Measurements from ENCODE around the gene CENPM. TPM values are rescaled to one million over a fixed set of nuclear protein-coding genes. Genes with fewer than 3 reads are reported as not detected.

Gene CENPM
- total and polyA plus RNA-seq, 7 donors, result 0.52 to 2.3 (median 1.1) TPM; not detected in 1

DNA sequence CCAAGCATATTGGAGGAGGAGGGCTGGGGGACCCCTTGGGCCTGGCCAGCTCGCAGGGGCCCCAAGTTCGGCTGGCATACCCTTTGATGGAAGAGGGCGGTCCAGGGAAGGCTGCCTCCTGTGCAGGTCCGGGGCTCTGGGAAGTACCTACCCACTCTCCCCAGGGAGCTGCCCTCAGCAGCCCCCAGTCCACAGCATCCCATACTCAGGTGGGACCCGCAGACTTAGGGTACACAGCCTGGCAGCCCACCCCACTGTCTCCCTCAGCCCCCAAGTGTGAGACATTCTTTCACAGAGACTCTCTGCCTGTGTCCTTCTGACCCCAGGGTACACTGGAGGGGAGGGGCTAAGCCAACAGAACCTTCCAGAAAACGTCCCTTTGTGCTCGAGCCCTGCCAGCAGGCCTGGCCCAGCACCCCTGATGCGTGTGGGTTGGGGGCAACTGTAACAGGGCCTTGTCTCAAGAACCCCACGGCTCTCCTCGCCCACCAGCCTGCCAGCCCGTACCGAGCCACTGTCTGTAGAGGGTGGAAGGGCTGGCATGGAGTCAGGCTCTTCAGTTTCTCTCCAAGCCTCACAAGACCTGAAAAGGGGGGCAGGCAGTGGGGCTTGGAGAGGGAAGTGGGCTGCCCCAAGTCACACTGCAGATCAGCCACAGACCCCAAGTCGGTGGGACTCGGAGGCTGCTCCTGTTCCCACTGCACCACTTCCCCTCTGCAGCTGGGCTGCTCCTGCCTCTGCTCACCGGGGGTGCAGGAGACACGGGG, 13.4 kb downstream of the CENPM start:
- no peak overlapping the region for H3K4me3 ChIP-seq
- H3K36me3 ChIP-seq (ENCODE audit: insufficient read depth in 1 of 2, low read depth in 1 of 2), result no peaks in the 10 kb centered on the region
- no peaks in the 10 kb centered on the region for H3K27me3 ChIP-seq (ENCODE audit: insufficient read depth in 3 of 3, low read length in 2 of 3)
- TF ChIP-seq, protein P1, sequence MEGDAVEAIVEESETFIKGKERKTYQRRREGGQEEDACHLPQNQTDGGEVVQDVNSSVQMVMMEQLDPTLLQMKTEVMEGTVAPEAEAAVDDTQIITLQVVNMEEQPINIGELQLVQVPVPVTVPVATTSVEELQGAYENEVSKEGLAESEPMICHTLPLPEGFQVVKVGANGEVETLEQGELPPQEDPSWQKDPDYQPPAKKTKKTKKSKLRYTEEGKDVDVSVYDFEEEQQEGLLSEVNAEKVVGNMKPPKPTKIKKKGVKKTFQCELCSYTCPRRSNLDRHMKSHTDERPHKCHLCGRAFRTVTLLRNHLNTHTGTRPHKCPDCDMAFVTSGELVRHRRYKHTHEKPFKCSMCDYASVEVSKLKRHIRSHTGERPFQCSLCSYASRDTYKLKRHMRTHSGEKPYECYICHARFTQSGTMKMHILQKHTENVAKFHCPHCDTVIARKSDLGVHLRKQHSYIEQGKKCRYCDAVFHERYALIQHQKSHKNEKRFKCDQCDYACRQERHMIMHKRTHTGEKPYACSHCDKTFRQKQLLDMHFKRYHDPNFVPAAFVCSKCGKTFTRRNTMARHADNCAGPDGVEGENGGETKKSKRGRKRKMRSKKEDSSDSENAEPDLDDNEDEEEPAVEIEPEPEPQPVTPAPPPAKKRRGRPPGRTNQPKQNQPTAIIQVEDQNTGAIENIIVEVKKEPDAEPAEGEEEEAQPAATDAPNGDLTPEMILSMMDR (IDR thresholded peaks at IDR 0.05), result no peak
- H3K9me3 ChIP-seq, result no peaks in the 10 kb centered on the region
- intact Hi-C loops (cut with DNase I), result no loop called here
- no peak for DNase-seq
- no peaks in the 10 kb centered on the region for H3K4me1 ChIP-seq
- ATAC-seq, result no peak
- WGBS, 3 donors, result 82 to 90% (median 85%) methylated on average over 16 of the region's 16 CpGs
- no peak overlapping the region for H3K27ac ChIP-seq

DNA sequence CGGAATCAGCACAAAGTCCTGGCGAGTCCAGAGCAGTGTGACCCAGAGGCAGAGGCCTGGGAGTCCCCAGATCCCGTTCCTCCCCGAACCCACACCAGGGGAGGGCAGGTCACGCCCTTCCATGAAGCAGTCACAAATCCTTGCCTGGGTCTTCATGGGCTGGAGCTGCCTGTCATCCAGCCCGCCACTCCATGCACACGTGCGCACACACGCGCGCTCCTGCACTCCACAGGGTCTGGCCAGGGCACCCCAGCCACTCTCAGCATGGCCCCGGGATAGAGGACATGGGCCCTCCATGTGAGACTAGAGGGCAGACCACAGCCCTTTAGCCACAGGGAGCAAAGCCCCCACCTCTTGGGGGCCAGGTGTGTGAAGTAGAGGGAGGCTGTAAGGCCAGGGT, 14.6 kb downstream of the CENPM start:
- Histone ChIP-seq H3K27ac (no peak overlapping the region), H3K4me3 (no peak overlapping the region), H3K27me3 (ENCODE audit: insufficient read depth in 3 of 3, low read length in 2 of 3) (no peaks in the 10 kb centered on the region), H3K36me3 (ENCODE audit: insufficient read depth in 1 of 2, low read depth in 1 of 2) (no peaks in the 10 kb centered on the region), H3K9me3 (no peaks in the 10 kb centered on the region), H3K4me1 (no peaks in the 10 kb centered on the region)
- DNase-seq, result no peak
- intact Hi-C loops (cut with DNase I), result no loop called here
- 93 to 97% (median 95%) methylated on average over 12 of the region's 12 CpGs for WGBS, 3 donors
- no peak for ATAC-seq
- TF ChIP-seq, protein P1 (IDR thresholded peaks at IDR 0.05), result no peak

DNA sequence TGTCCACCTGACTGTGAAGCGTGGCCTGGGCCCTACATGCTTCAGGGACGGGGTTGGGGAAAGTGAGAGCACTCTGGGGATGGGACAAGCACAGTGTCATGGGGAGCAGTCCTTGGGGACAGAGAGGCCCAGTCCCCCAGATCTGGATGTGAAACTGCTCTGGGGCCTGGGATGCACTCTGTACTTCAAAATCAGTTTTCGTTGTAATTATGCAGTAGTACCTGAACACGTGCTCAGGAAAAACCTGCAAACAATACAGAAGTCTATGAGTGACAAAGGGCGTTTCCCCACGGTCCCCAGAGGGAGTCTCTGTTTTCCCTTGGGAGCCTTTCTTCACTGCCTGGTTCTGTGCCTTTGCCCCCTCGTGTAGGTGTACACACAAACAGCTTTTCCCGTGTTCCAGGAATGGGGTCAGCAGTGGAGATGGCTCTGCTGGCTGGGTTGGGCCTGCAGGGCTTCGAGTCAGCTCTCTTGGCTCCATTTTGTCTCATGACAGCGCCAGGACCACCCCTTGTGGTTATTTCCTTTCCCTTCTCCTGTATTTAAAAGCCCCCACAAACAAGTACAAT, 15.2 kb downstream of the CENPM start:
- TF ChIP-seq, protein P1 (IDR thresholded peaks at IDR 0.05), result no peak
- ATAC-seq (no peak), DNase-seq (no peak)
- H3K4me3 ChIP-seq, result no peak overlapping the region
- H3K27me3 ChIP-seq (ENCODE audit: insufficient read depth in 3 of 3, low read length in 2 of 3), result no peaks in the 10 kb centered on the region
- H3K36me3 ChIP-seq (ENCODE audit: insufficient read depth in 1 of 2, low read depth in 1 of 2), result no peaks in the 10 kb centered on the region
- H3K9me3 ChIP-seq, result no peaks in the 10 kb centered on the region
- H3K27ac ChIP-seq, result no peak overlapping the region
- H3K4me1 ChIP-seq, result no peaks in the 10 kb centered on the region
- intact Hi-C loops (cut with DNase I), result no loop called here
- 78 to 83% (median 80%) methylated on average over 10 of the region's 10 CpGs for WGBS, 3 donors

DNA sequence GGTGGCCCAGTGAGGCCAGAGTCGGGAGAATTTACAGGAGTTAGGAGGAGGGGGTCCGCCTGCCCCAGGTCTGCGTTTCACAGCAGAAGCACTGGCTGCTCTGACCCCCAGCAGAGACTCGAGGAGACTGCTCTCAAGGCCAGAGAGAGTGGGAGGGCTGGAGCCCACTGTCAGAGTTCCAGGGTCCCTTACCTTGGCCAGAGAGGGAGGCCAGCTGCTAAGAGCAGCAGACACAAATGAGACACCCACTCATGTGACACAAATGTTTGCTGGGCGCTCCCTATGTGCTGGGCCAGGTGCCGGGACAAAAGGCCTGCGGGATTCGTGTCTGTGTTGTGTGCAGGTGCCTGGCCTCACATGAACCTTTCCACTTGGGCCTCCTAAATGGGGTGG, 17.5 kb downstream of the CENPM start:
- no peaks in the 10 kb centered on the region for H3K4me1 ChIP-seq
- H3K9me3 ChIP-seq, result no peaks in the 10 kb centered on the region
- WGBS, 3 donors, result 47 to 60% (median 56%) methylated on average over 8 of the region's 8 CpGs
- DNase-seq (no peak), ATAC-seq (peak in 3 of 4 donors; percentile 18 to 25 (median 20))
- no peaks in the 10 kb centered on the region for H3K36me3 ChIP-seq (ENCODE audit: insufficient read depth in 1 of 2, low read depth in 1 of 2)
- no peak overlapping the region for H3K27ac ChIP-seq
- intact Hi-C loops (cut with DNase I), result no loop called here
- H3K27me3 ChIP-seq (ENCODE audit: insufficient read depth in 3 of 3, low read length in 2 of 3), result peaks cover 0 to 3% (median 2%) of the 10 kb centered on the region in 3 donors
- TF ChIP-seq, protein P1 (IDR thresholded peaks at IDR 0.05), result no peak
- no peak overlapping the region for H3K4me3 ChIP-seq

Measured in psoas muscle (tissue), 8 donors.